ENCODE results near the gene PARP15.

- no peak for TF ChIP-seq POLR2A (IDR thresholded peaks at IDR 0.05)
- no peak for TF ChIP-seq CTCF (IDR thresholded peaks at IDR 0.05)
Measured at GRCh38 chr3:122548619-122549018, 28.8 kb upstream of the PARP15 start.

Data from adrenal gland (tissue), 5 donors.